ENCODE measurements around the gene TNS2. TPM values are rescaled to one million over a fixed set of nuclear protein-coding genes. Genes with fewer than 3 reads are reported as not detected.

TNS2 gene
- total RNA-seq, 6 experiments from 2014 or later = 50.5 to 139 (median 86.9) TPM

DNA sequence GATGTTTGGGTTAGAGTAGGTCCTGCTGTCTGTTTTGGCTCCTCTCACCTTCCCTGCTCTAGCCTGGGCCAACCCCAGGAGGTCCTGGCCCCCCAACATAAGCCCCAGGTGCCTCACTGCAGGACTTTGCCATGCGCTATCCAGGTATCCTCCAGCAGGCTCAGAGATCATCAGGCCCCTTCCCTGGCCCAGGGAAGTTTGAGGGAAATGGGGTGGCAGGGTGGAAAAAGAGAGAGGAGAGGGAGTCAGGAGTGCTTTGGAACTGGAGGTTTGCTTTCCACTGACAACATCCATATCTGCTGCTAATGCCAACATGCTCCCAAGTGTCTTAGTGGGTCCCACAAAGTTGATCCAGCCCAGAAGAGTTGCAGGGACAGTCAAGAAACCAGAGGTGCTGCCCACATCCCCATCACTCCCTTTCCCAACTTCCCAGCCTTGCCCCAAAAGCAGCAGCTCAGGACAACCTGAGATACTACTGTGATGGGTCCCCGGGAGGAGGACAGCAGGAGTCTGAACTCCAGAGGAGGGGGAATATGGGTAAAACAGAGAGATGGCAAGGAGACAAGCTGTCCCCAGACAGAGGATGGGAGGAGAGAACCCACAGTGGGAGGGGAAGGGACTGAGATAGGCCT is 677 bp downstream of the TNS2 start:
- intact Hi-C loops (cut with DNase I) = no loop called here
- no peaks in the 10 kb centered on the region for H3K27me3 ChIP-seq
- H3K4me1 ChIP-seq = peaks cover 0 to 51% (median 25%) of the 10 kb centered on the region in 4 donors
- TF ChIP-seq POLR2A (IDR thresholded peaks at IDR 0.05) = no peak
- TF ChIP-seq, protein P1, sequence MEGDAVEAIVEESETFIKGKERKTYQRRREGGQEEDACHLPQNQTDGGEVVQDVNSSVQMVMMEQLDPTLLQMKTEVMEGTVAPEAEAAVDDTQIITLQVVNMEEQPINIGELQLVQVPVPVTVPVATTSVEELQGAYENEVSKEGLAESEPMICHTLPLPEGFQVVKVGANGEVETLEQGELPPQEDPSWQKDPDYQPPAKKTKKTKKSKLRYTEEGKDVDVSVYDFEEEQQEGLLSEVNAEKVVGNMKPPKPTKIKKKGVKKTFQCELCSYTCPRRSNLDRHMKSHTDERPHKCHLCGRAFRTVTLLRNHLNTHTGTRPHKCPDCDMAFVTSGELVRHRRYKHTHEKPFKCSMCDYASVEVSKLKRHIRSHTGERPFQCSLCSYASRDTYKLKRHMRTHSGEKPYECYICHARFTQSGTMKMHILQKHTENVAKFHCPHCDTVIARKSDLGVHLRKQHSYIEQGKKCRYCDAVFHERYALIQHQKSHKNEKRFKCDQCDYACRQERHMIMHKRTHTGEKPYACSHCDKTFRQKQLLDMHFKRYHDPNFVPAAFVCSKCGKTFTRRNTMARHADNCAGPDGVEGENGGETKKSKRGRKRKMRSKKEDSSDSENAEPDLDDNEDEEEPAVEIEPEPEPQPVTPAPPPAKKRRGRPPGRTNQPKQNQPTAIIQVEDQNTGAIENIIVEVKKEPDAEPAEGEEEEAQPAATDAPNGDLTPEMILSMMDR (IDR thresholded peaks at IDR 0.05) = no peak
- no peaks in the 10 kb centered on the region for H3K9me3 ChIP-seq
- peak overlapping the region; percentile 74 to 87 (median 76) for H3K4me3 ChIP-seq
- 16% methylated on average over 2 of the region's 2 CpGs for WGBS (ENCODE audit: insufficient coverage, low coverage, low lambda C conversion rate, missing lambda C conversion rate)
- H3K27ac ChIP-seq = peak overlapping the region; percentile 95 to 98 (median 97)
- H3K36me3 ChIP-seq = peaks cover 0 to 7% (median 1%) of the 10 kb centered on the region in 4 donors
- no peak for ATAC-seq
- DNase-seq = peak in 1 of 3 donors; percentile 37

DNA sequence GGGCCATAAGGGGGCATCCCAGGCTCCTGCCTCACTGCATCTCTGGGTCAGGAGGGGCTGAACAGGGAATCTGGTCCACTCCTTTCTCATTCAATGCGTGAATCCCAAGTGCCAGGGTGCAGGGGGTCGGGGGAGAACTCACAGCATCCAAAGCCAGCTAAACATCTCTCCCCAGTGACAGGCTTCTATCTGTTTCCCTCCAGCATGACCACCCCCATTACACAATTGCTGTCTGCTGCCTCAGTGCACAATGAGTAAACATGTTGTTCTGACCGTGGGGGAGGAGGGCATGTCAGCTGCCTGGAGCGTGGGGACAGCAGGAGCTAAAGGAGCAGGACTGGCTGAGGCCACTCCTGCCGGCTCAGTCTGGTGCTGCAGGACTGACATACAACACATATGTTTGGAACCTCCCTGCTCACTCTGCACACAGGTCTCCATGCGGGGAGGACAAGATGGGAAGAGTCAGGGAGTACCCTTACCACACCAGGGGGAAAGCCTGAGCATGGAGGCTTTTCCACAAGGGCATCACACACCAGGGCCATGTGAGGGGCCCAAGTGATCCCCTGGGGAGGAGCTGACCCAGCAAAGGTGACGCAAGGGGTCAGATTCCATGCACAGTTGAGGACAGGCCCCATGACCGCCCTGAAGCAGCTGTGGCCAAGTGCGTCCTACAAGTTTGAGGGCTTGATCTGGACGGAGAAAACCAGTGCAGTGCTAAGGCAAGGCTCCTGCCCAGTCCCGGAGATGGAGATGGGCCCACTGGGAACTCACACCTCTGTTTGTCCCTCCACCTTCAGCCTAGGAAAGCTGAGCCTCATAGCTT is 1.4 kb downstream of the TNS2 start:
- no peaks in the 10 kb centered on the region for H3K27me3 ChIP-seq
- peak overlapping the region; percentile 95 to 98 (median 97) for H3K27ac ChIP-seq
- H3K36me3 ChIP-seq = peaks cover 0 to 14% (median 5%) of the 10 kb centered on the region in 4 donors
- H3K4me1 ChIP-seq = peaks cover 0 to 44% (median 22%) of the 10 kb centered on the region in 4 donors
- H3K9me3 ChIP-seq = no peaks in the 10 kb centered on the region
- WGBS (ENCODE audit: insufficient coverage, low coverage, low lambda C conversion rate, missing lambda C conversion rate) = no CpG with 5 or more reads among the region's 11 CpGs
- peak; percentile 56 for TF ChIP-seq POLR2A (IDR thresholded peaks at IDR 0.05)
- TF ChIP-seq, protein P1 (IDR thresholded peaks at IDR 0.05) = peak in 2 of 4 donors; percentile 26 to 53
- DNase-seq = peak; percentile 80 to 94 (median 92)
- peak; percentile 9 to 38 (median 15) for ATAC-seq
- intact Hi-C loops (cut with DNase I) = no loop called here
- peak overlapping the region; percentile 74 to 87 (median 76) for H3K4me3 ChIP-seq

- H3K36me3 ChIP-seq = peaks cover 0 to 21% (median 7%) of the 10 kb centered on the region in 4 donors
- 0% methylated on average over 2 of the region's 7 CpGs for WGBS (ENCODE audit: insufficient coverage, low coverage, low lambda C conversion rate, missing lambda C conversion rate)
- DNase-seq (peak in 2 of 3 donors; percentile 45 to 52), ATAC-seq (no peak)
- H3K27me3 ChIP-seq = no peaks in the 10 kb centered on the region
- H3K4me3 ChIP-seq = peak overlapping the region; percentile 74 to 87 (median 76)
- H3K9me3 ChIP-seq = no peaks in the 10 kb centered on the region
- peaks cover 0 to 42% (median 20%) of the 10 kb centered on the region in 4 donors for H3K4me1 ChIP-seq
- intact Hi-C loops (cut with DNase I) = no loop called here
- peak overlapping the region; percentile 95 to 98 (median 97) for H3K27ac ChIP-seq
- TF ChIP-seq, protein P1 (IDR thresholded peaks at IDR 0.05) = no peak
- no peak for TF ChIP-seq POLR2A (IDR thresholded peaks at IDR 0.05)
Measured at GRCh38 chr12:53051881-53052412, 2.1 kb downstream of the TNS2 start.

DNA sequence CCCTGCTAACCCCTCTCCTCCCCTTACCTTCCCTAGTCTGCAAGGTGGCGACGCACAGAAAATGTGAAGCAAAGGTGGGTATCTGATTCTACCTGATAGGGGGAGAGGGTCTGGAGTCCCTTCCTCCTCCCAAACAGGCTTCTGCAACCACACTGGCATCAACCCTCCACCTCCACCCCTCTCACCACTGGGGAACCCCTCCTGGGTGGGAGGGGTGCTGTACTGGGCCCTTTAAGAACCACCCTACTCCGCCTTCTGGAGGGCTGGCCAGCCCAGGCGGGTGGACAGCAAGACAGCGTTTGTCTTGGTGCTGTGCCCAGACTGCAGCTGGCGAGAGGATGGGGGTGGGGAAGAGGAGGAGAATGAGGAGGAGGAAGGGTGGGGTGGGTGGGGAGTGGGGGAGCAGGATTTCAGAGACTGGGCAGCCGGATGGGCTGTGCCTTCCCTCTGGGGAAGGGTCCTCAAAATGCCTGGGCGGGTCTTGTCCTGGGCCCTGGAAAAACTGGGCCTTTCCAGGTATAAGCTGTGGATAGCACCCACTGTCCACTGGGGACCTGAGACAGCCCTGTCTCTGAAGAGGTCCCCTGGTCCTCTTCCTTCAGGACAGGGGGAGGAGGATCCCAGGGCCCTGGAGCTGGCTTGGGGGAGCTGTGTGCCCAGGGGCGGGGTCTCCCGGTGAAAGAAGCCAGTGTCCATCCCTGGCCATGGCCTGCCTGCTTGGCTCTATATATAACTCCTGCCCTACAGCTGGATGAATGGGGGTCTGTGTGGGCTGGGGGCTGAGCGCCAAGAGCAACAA is 2.8 kb downstream of the TNS2 start:
- WGBS (ENCODE audit: insufficient coverage, low coverage, low lambda C conversion rate, missing lambda C conversion rate) = 29% methylated on average over 4 of the region's 11 CpGs
- peak overlapping the region; percentile 74 to 87 (median 76) for H3K4me3 ChIP-seq
- DNase-seq (peak; percentile 90 to 97 (median 95)), ATAC-seq (peak; percentile 24 to 40 (median 34))
- TF ChIP-seq, protein P1 (IDR thresholded peaks at IDR 0.05) = no peak
- no peak for TF ChIP-seq POLR2A (IDR thresholded peaks at IDR 0.05)
- peaks cover 0 to 42% (median 20%) of the 10 kb centered on the region in 4 donors for H3K4me1 ChIP-seq
- peaks cover 0 to 27% (median 10%) of the 10 kb centered on the region in 4 donors for H3K36me3 ChIP-seq
- peak overlapping the region; percentile 95 to 98 (median 97) for H3K27ac ChIP-seq
- intact Hi-C loops (cut with DNase I) = no loop called here
- no peaks in the 10 kb centered on the region for H3K27me3 ChIP-seq
- no peaks in the 10 kb centered on the region for H3K9me3 ChIP-seq

All from right lobe of liver (tissue), 6 donors.